Common myeloid progenitor, CD34-positive (primary cell): ENCODE results near the gene SIGMAR1.

Experiments used
- CTCF ChIA-PET: fragments of 350-600 bp; sonication (Branson Sonifier 250); formaldehyde crosslinking; loops from one replicate; lab custom pipeline; 2021; ENCODE audit warnings: antibody characterized with exemption; lab: Charles Lee
- POLR2A ChIA-PET: fragments of 350-600 bp; sonication (Branson Sonifier 250); formaldehyde crosslinking; loops from one replicate; lab custom pipeline; 2021; ENCODE audit warnings: antibody characterized with exemption; lab: Charles Lee
- DNase-seq, 3 donors: peaks; one replicate each; pipeline versions ENCODE4 v3.0.0 to v3.0.0-alpha.2; 2013
- H3K27ac ChIP-seq, 2 experiments: 1 replicate in 1 of 2; 2 replicates in 1 of 2; pipeline ENCODE4 v1.7.0; 2013; ENCODE audit warnings: inconsistent platforms in 2 of 2, low read length in 2 of 2, mild to moderate bottlenecking in 2 of 2, low read depth in 1 of 2, moderate library complexity in 1 of 2; ENCODE audit not compliant: severe bottlenecking in 2 of 2, insufficient read depth in 1 of 2, poor library complexity in 1 of 2
- H3K27me3 ChIP-seq, 5 experiments: replicated peaks in 2 of 5; 1 replicate in 3 of 5; 2 replicates in 2 of 5; pipeline versions ENCODE4 v1.6.1 to v1.7.0; 2013; ENCODE audit warnings: low read length in 4 of 5, mild to moderate bottlenecking in 2 of 5, moderate library complexity in 2 of 5, inconsistent platforms in 1 of 5; ENCODE audit not compliant: insufficient read depth in 5 of 5, control insufficient read depth in 4 of 5
- H3K36me3 ChIP-seq, 4 experiments: 1 replicate in 2 of 4; 2 replicates in 2 of 4; pipeline versions ENCODE4 v1.6.1 to v1.7.0; 2013; ENCODE audit warnings: low read length in 3 of 4, control low read depth in 1 of 4, mild to moderate bottlenecking in 1 of 4; ENCODE audit not compliant: control insufficient read depth in 4 of 4, insufficient read depth in 4 of 4
- H3K4me1 ChIP-seq, 4 experiments: 1 replicate in 3 of 4; 2 replicates in 1 of 4; pipeline versions ENCODE4 v1.6.1 to v1.7.1; 2013; ENCODE audit warnings: low read length in 3 of 4, mild to moderate bottlenecking in 3 of 4, control low read depth in 1 of 4, inconsistent platforms in 1 of 4, moderate library complexity in 1 of 4; ENCODE audit not compliant: control insufficient read depth in 4 of 4, insufficient read depth in 4 of 4; ENCODE audit errors: control extremely low read depth in 1 of 4
- H3K4me3 ChIP-seq, 7 experiments: 1 replicate in 4 of 7; 2 replicates in 3 of 7; pipeline versions ENCODE4 v1.5.1 to v1.7.0; 2013; ENCODE audit warnings: mild to moderate bottlenecking in 7 of 7, low read length in 6 of 7, moderate library complexity in 6 of 7, inconsistent platforms in 2 of 7, low read depth in 2 of 7, control low read depth in 1 of 7; ENCODE audit not compliant: insufficient read depth in 4 of 7, control insufficient read depth in 1 of 7; ENCODE audit errors: extremely low read depth in 1 of 7
- H3K9me3 ChIP-seq, 5 experiments: 1 replicate in 4 of 5; 2 replicates in 1 of 5; pipeline versions ENCODE4 v1.6.1 to v1.7.1; 2013; ENCODE audit warnings: low read length in 4 of 5, mild to moderate bottlenecking in 2 of 5, inconsistent platforms in 1 of 5, low read depth in 1 of 5, moderate library complexity in 1 of 5; ENCODE audit not compliant: control insufficient read depth in 4 of 5, insufficient read depth in 2 of 5; ENCODE audit errors: control extremely low read depth in 1 of 5
- WGBS: methylation state at CpG from one replicate; pipeline ENCODE4 v1.1.5; 2013; ENCODE audit not compliant: insufficient coverage; 5-methylcytosine and 5-hydroxymethylcytosine counted together

SIGMAR1 gene

GRCh38 chr9:34634551-34635248 lies 2.9 kb downstream of the SIGMAR1 start:
- H3K36me3 ChIP-seq, result peaks cover 0 to 17% (median 10%) of the 10 kb centered on the region in 4 experiments
- H3K27me3 ChIP-seq, result peaks cover 0 to 19% (median 6%) of the 10 kb centered on the region in 5 experiments
- H3K9me3 ChIP-seq, result no peaks in the 10 kb centered on the region
- H3K4me1 ChIP-seq, result peaks cover 2 to 24% (median 21%) of the 10 kb centered on the region in 4 experiments
- no CpG with 5 or more reads among the region's 3 CpGs for WGBS
- H3K4me3 ChIP-seq, result no peak overlapping the region
- no peak for DNase-seq
- CTCF ChIA-PET, result interaction anchor here (0.7 to 10.7 kb wide), 23 partner anchors 11 to 231 kb away, joined by 3 to 293 read pairs (median 4); partner anchors contain the start of genes CCL27, DCTN3, GALT and RPP25L
- no peak overlapping the region for H3K27ac ChIP-seq
- POLR2A ChIA-PET, result interaction anchor here (0.6 kb wide), 1 partner anchor 15 kb away, joined by 3 read pairs; no protein-coding TSS in a partner anchor

GRCh38 chr9:34633851-34634550 lies 3.6 kb downstream of the SIGMAR1 start:
- WGBS, result 27% methylated on average over 3 of the region's 3 CpGs
- ChIA-PET POLR2A (no interaction called here), CTCF (interaction anchor here (0.5 to 10.7 kb wide), 23 partner anchors 11 to 230 kb away, joined by 3 to 293 read pairs (median 3); partner anchors contain the start of genes DCTN3, GALT and RPP25L)

GRCh38 chr9:34633166-34633565 lies 4.4 kb downstream of the SIGMAR1 start:
- CTCF ChIA-PET, result interaction anchor here (0.6 to 10.7 kb wide), 13 partner anchors 10 to 197 kb away, joined by 3 to 293 read pairs (median 4); partner anchors contain the start of genes DCTN3, GALT and RPP25L
- Histone ChIP-seq H3K27ac (no peak overlapping the region), H3K4me1 (peaks cover 1 to 33% (median 25%) of the 10 kb centered on the region in 4 experiments), H3K9me3 (no peaks in the 10 kb centered on the region), H3K4me3 (no peak overlapping the region), H3K27me3 (peaks cover 5 to 33% (median 15%) of the 10 kb centered on the region in 5 experiments), H3K36me3 (peaks cover 0 to 17% (median 10%) of the 10 kb centered on the region in 4 experiments)
- DNase-seq, result no peak
- POLR2A ChIA-PET, result interaction anchor here (0.6 kb wide), 1 partner anchor 42 kb away, joined by 4 read pairs; no protein-coding TSS in a partner anchor
- WGBS, result 92% methylated on average over 2 of the region's 5 CpGs

More at GRCh38 chr9:34633851-34634550, 3.6 kb downstream of the SIGMAR1 start:
- Histone ChIP-seq H3K27ac (no peak overlapping the region), H3K27me3 (peaks cover 0 to 26% (median 10%) of the 10 kb centered on the region in 5 experiments), H3K36me3 (peaks cover 0 to 17% (median 10%) of the 10 kb centered on the region in 4 experiments), H3K4me1 (peaks cover 2 to 29% (median 22%) of the 10 kb centered on the region in 4 experiments), H3K4me3 (no peak overlapping the region), H3K9me3 (no peaks in the 10 kb centered on the region)
- peak; percentile 66 to 82 (median 72) for DNase-seq

GRCh38 chr9:34630402-34631154 lies 7.0 kb downstream of the SIGMAR1 start:
- POLR2A ChIA-PET, result no interaction called here
- H3K4me1 ChIP-seq, result peaks cover 0 to 14% (median 7%) of the 10 kb centered on the region in 4 experiments
- WGBS, result 57% methylated on average over 5 of the region's 5 CpGs
- peaks cover 0 to 12% (median 8%) of the 10 kb centered on the region in 4 experiments for H3K36me3 ChIP-seq
- H3K27ac ChIP-seq, result no peak overlapping the region
- H3K4me3 ChIP-seq, result no peak overlapping the region
- CTCF ChIA-PET, result interaction anchor here (1.3 to 10.7 kb wide), 3 partner anchors 8 to 83 kb away, joined by 9 to 293 read pairs (median 82); partner anchors contain the start of genes DCTN3 and RPP25L
- H3K9me3 ChIP-seq, result no peaks in the 10 kb centered on the region
- peaks cover 11 to 59% (median 33%) of the 10 kb centered on the region in 5 experiments for H3K27me3 ChIP-seq
- no peak for DNase-seq

GRCh38 chr9:34629491-34629808 lies 8.1 kb downstream of the SIGMAR1 start:
- H3K36me3 ChIP-seq, result peaks cover 0 to under 1% (median 0%) of the 10 kb centered on the region in 4 experiments
- WGBS, result 31% methylated on average over 4 of the region's 5 CpGs
- H3K27ac ChIP-seq, result no peak overlapping the region
- DNase-seq, result no peak
- H3K4me1 ChIP-seq, result peaks cover 0 to 14% (median 7%) of the 10 kb centered on the region in 4 experiments
- peak overlapping the region in 2 of 7 experiments; percentile 66 for H3K4me3 ChIP-seq
- POLR2A ChIA-PET, result no interaction called here
- peaks cover 11 to 71% (median 35%) of the 10 kb centered on the region in 5 experiments for H3K27me3 ChIP-seq
- H3K9me3 ChIP-seq, result no peaks in the 10 kb centered on the region
- CTCF ChIA-PET, result interaction anchor here (1.2 to 10.7 kb wide), 4 partner anchors 9 to 19 kb away, joined by 4 to 293 read pairs (median 6); partner anchors contain the start of genes DCTN3, RPP25L and SIGMAR1
